Adrenal gland (tissue), 12 donors: ENCODE results near the gene SMURF2. TPM values are rescaled to one million over a fixed set of nuclear protein-coding genes. Genes with fewer than 3 reads are reported as not detected.

Experiments
- DNase-seq, 7 donors: peaks; one replicate each; pipeline ENCODE4 v3.0.0-alpha.2; 2019 to 2020
- H3K27ac ChIP-seq, 5 donors: fragments of 200-600 bp; sonication (generic) in 4 of 5; 1 replicate in 3 of 5; 2 replicates in 2 of 5; pipeline versions ENCODE4 v1.5.1 to v1.8.0; 2016 to 2020; ENCODE audit warnings: mild to moderate bottlenecking in 1 of 5
- H3K27me3 ChIP-seq: fragments of 200-600 bp; 2 replicates; pipeline ENCODE4 v1.8.0; 2021
- H3K36me3 ChIP-seq, 2 donors: fragments of 200-600 bp; replicated peaks in 1 of 2; 1 replicate in 1 of 2; 2 replicates in 1 of 2; pipeline versions ENCODE4 v1.5.1 to v1.8.0; 2018 to 2022
- H3K4me1 ChIP-seq, 2 donors: fragments of 200-600 bp; replicated peaks in 1 of 2; 1 replicate in 1 of 2; 2 replicates in 1 of 2; pipeline versions ENCODE4 v1.5.1 to v1.8.0; 2018 to 2021
- H3K4me3 ChIP-seq, 4 donors: fragments of 200-600 bp; sonication (generic) in 3 of 4; one replicate each; pipeline ENCODE4 v1.5.1; 2016 to 2018
- H3K9me3 ChIP-seq, 3 donors: fragments of 200-600 bp; sonication (generic) in 1 of 3; replicated peaks in 1 of 3; 1 replicate in 2 of 3; 2 replicates in 1 of 3; pipeline versions ENCODE4 v1.5.1 to v1.8.0; 2016 to 2021
- POLR2A ChIP-seq, 2 donors: fragments of 450-650 bp; IDR thresholded peaks; one replicate each; pipeline ENCODE4 v1.6.1; 2017; ENCODE audit warnings: antibody characterized with exemption in 2 of 2, mild to moderate bottlenecking in 2 of 2, moderate library complexity in 1 of 2
- WGBS, 4 donors: extraction: QIAGEN DNeasy Blood & Tissue Kit in 2 of 4; methylation state at CpG; one replicate each; pipeline versions ENCODE4 v1.1.5 to v1.1.7; 2013 to 2017; 5-methylcytosine and 5-hydroxymethylcytosine counted together
- intact Hi-C, 2 donors: fragments of 100-400 bp; cut with DNase I; formaldehyde crosslinking; loops; one replicate each; pipeline versions ENCODE4 v1.14.1 to v1.15.0; 2022 to 2023
- polyA plus RNA-seq, 3 donors: library from polyadenylated mRNA; stranded (reverse); fragments of 200-250 nt in 2 of 3; fragments of 350-450 nt in 1 of 3; fragmentation: Illumina TruSeq in 1 of 3; extraction: RNeasy Lipid Tissue Mini Kit (QIAGEN cat#74804) in 1 of 3; gene quantifications; one replicate each; pipeline ENCODE4 v1.2.3, GENCODE V29; 2013 to 2014
- total RNA-seq, 9 donors: library from RNA; depleted of rRNA in 4 of 9; stranded (reverse); fragments of >200 nt in 4 of 9; fragments of 120-200 nt in 1 of 9; fragmentation: NEBNext Ultra II Directional in 1 of 9; extraction: Animal tissue kit (Norgen Biotek cat#: 25700) in 1 of 9; gene quantifications; one replicate each; pipeline versions ENCODE4 v1.1.0 to v1.2.4, GENCODE V29; 2013 to 2023
- TF ChIP-seq, protein P1 (sequence below), 6 experiments: fragments of 450-650 bp in 4 of 6; fragments of 200-600 bp in 2 of 6; sonication (generic) in 1 of 6; IDR thresholded peaks; 1 replicate in 5 of 6; 2 replicates in 1 of 6; pipeline versions ENCODE4 v1.5.1 to v1.8.0; 2016 to 2021; ENCODE audit warnings: antibody characterized with exemption in 6 of 6, mild to moderate bottlenecking in 2 of 6, moderate library complexity in 1 of 6
- donor health status: healthy with polysubstance abuse.
- donor health status: Bipolar disorder and iron deficiency.
- donor health status: DM: yes; HTN: yes; CAD: no.
- donor health status: DM: no; HTN: no; CAD: no.
- donor health status: DM: no; HTN: no; CAD: no.
- donor health status: DM: yes; HTN: yes; CAD: no.

The SMURF2 gene
- total and polyA plus RNA-seq, 12 donors, result 7.7 to 36.9 (median 15.0) TPM

DNA sequence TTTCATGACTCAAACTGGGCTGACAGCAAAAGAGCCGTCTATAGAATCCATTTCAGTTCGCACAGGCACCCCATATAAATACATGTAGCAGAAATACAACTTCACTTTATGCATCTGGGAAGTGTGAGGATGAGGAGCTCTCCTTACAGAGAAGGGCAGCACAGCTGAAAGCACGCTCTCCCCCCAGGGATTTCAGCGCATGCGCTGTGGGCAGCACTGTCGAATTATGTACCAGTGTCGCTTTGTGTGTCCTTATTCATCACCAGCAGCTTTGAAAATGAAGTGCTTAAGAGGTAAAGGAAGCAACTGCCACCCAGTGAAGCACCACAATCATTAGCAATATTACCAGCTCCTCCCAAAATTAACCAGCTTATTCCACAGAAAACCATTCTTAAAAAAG lies 115.4 kb downstream of the SMURF2 start:
- no peak overlapping the region for H3K4me3 ChIP-seq
- no peak for DNase-seq
- TF ChIP-seq POLR2A (IDR thresholded peaks at IDR 0.05), result no peak
- TF ChIP-seq, protein P1, sequence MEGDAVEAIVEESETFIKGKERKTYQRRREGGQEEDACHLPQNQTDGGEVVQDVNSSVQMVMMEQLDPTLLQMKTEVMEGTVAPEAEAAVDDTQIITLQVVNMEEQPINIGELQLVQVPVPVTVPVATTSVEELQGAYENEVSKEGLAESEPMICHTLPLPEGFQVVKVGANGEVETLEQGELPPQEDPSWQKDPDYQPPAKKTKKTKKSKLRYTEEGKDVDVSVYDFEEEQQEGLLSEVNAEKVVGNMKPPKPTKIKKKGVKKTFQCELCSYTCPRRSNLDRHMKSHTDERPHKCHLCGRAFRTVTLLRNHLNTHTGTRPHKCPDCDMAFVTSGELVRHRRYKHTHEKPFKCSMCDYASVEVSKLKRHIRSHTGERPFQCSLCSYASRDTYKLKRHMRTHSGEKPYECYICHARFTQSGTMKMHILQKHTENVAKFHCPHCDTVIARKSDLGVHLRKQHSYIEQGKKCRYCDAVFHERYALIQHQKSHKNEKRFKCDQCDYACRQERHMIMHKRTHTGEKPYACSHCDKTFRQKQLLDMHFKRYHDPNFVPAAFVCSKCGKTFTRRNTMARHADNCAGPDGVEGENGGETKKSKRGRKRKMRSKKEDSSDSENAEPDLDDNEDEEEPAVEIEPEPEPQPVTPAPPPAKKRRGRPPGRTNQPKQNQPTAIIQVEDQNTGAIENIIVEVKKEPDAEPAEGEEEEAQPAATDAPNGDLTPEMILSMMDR (IDR thresholded peaks at IDR 0.05), result no peak
- no peaks in the 10 kb centered on the region for H3K9me3 ChIP-seq
- no peaks in the 10 kb centered on the region for H3K27me3 ChIP-seq
- H3K4me1 ChIP-seq, result peaks cover 0 to 2% of the 10 kb centered on the region in 2 donors
- no peak overlapping the region for H3K27ac ChIP-seq
- 83 to 90% (median 89%) methylated on average over 7 of the region's 7 CpGs for WGBS, 4 donors
- intact Hi-C loops, result no loop called here
- H3K36me3 ChIP-seq, result peaks cover 0 to 42% of the 10 kb centered on the region in 2 donors

DNA sequence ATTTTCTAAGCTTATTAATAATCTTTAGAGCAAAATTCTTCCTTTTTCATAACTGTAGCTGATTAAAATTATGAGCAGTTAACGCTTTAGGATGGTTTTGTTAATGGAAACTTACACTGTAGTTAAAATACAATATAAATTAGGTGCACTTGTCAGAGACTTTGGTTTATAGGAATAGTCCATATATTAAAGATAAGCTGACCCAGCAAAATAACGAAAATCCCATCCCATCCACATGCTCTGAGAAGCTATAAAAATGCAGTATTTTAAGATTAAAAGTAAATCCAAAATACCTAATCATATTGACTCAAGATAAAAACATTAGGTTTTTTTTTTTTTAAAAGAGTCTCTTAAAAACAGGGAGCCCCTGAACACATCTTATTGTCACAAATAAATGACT lies 117.4 kb downstream of the SMURF2 start:
- Histone ChIP-seq H3K4me1 (peaks cover 0 to 5% of the 10 kb centered on the region in 2 donors), H3K27me3 (no peaks in the 10 kb centered on the region), H3K9me3 (no peaks in the 10 kb centered on the region), H3K4me3 (no peak overlapping the region), H3K27ac (no peak overlapping the region), H3K36me3 (peaks cover 0 to 42% of the 10 kb centered on the region in 2 donors)
- intact Hi-C loops, result no loop called here
- WGBS, 4 donors, result 92 to 96% (median 94%) methylated on average over 2 of the region's 2 CpGs
- TF ChIP-seq, protein P1 (IDR thresholded peaks at IDR 0.05), result no peak
- TF ChIP-seq POLR2A (IDR thresholded peaks at IDR 0.05), result no peak
- no peak for DNase-seq

DNA sequence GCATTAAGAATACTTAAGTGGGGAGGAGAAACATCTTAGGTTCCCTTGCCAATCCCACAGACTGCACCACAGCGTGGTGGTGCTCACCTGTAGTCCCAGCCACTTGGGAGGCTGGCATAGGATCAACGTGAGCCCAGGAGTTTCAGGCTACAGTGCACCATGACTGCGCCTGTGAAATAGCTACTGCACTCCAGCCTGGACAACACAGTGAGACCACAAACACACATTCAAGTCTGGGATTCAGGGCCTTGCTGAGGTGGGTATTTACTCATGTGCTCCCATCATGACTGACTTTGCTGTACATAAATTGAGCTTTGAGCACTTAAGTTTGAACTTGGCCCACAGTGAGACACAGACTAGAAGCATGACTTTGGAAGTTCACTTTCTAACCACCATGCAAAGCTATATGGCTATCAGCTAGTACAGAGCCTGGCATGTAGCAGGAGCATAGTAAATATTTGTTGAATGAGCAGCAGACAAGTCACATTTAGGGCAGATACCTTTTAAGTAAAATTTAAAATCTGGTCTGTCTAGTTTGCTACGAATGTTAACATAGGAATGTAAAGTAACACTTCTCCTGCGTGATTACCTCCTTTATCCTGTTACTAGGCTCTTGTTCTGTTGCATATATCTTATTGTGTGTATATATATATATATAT lies 121.9 kb downstream of the SMURF2 start:
- H3K4me1 ChIP-seq, result peaks cover 0 to 5% of the 10 kb centered on the region in 2 donors
- no peak overlapping the region for H3K4me3 ChIP-seq
- DNase-seq, result no peak
- TF ChIP-seq, protein P1 (IDR thresholded peaks at IDR 0.05), result no peak
- TF ChIP-seq POLR2A (IDR thresholded peaks at IDR 0.05), result no peak
- WGBS, 4 donors, result 96 to 100% (median 97%) methylated on average over 4 to 5 of the region's 5 CpGs
- no peaks in the 10 kb centered on the region for H3K27me3 ChIP-seq
- H3K9me3 ChIP-seq, result no peaks in the 10 kb centered on the region
- no peak overlapping the region for H3K27ac ChIP-seq
- peaks cover 0 to 51% of the 10 kb centered on the region in 2 donors for H3K36me3 ChIP-seq
- intact Hi-C loops, result no loop called here

DNA sequence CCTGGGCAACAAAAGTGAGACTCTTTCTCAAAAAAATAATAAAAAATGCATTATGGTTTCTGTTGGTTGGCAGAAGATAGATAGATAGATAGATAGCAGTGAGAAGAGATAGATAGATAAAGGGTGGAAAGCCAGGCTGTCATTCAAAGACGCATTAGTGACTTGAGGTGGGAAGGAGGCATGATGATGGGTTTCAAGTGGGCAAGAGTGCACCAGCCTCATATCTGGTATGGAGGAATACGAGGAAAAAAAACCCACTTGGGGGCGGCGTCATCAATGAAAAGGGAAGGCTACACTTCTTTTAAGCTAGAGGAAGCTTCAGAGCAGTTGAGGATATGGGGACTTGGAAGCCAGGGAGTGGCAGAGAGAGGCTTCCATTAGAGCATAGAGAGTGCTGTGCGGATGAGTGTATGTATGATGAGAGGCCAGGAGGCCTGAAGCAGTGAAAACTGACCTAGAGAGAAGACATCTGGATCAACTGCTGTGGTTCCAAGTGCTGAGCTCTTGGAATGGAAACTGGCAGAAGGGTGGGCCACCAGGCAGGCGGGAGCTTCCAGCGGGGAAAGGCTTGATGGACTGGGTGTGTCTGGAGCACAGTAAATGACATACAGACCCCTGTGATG lies 123.5 kb downstream of the SMURF2 start:
- no peak for DNase-seq
- Histone ChIP-seq H3K4me3 (no peak overlapping the region), H3K9me3 (no peaks in the 10 kb centered on the region), H3K27me3 (no peaks in the 10 kb centered on the region), H3K36me3 (peaks cover 0 to 52% of the 10 kb centered on the region in 2 donors), H3K27ac (no peak overlapping the region), H3K4me1 (peaks cover 5 to 6% of the 10 kb centered on the region in 2 donors)
- intact Hi-C loops, result no loop called here
- TF ChIP-seq, protein P1 (IDR thresholded peaks at IDR 0.05), result no peak
- no peak for TF ChIP-seq POLR2A (IDR thresholded peaks at IDR 0.05)
- 90 to 94% (median 93%) methylated on average over 7 of the region's 7 CpGs for WGBS, 4 donors
